Left ventricle myocardium inferior (tissue), 1 donor: ENCODE results near the gene AK4. TPM values are rescaled to one million over a fixed set of nuclear protein-coding genes. Genes with fewer than 3 reads are reported as not detected.

Source experiments
- DNase-seq: peaks from one replicate; pipeline ENCODE4 v3.0.0-alpha.2; 2020
- H3K27ac ChIP-seq: fragments of 200-600 bp; replicated peaks from 2 replicates; pipeline ENCODE4 v1.8.0; 2021
- H3K27me3 ChIP-seq: fragments of 200-600 bp; 2 replicates; pipeline ENCODE4 v1.8.0; 2021; ENCODE audit warnings: low read depth
- H3K36me3 ChIP-seq: fragments of 200-600 bp; 2 replicates; pipeline ENCODE4 v1.8.0; 2021
- H3K4me1 ChIP-seq: fragments of 200-600 bp; 2 replicates; pipeline ENCODE4 v1.8.0; 2021
- H3K4me3 ChIP-seq: fragments of 200-600 bp; 2 replicates; pipeline ENCODE4 v1.8.0; 2021; ENCODE audit warnings: mild to moderate bottlenecking, moderate library complexity
- H3K9me3 ChIP-seq: fragments of 200-600 bp; replicated peaks from 2 replicates; pipeline ENCODE4 v1.8.0; 2021
- CTCF ChIP-seq: fragments of 200-600 bp; IDR thresholded peaks from 2 replicates; pipeline ENCODE4 v1.8.0; 2021; ENCODE audit warnings: antibody characterized with exemption, mild to moderate bottlenecking, borderline replicate concordance
- intact Hi-C: fragments of 100-400 bp; cut with micrococcal nuclease; formaldehyde crosslinking; loops from one replicate; pipeline ENCODE4 v1.11.0; 2022
- total RNA-seq: library from RNA; stranded (reverse); fragmentation: NEBNext Ultra II Directional; extraction: Animal tissue kit (Norgen Biotek cat#: 25700); gene quantifications from one replicate; pipeline ENCODE4 v1.2.1, GENCODE V29; 2021
- donor health status: DM: no; HTN: yes; CAD: no; lungs with severe emphysema.

AK4 gene
- total RNA-seq, 1 donor from 2014 or later: 168 TPM

- intact Hi-C loops: no loop called here
Measured at GRCh38 chr1:65265651-65266351, 117.8 kb downstream of the AK4 start.

GRCh38 chr1:65266476-65266875 lies 118.5 kb downstream of the AK4 start:
- Histone ChIP-seq H3K4me1 (peaks cover 25% of the 10 kb centered on the region), H3K27ac (peak overlapping the region; percentile 83), H3K27me3 (peaks cover 16% of the 10 kb centered on the region), H3K4me3 (peak overlapping the region; percentile 79), H3K9me3 (no peaks in the 10 kb centered on the region), H3K36me3 (no peaks in the 10 kb centered on the region)
- DNase-seq: no peak
- intact Hi-C loops: no loop called here
- TF ChIP-seq CTCF: no peak

More at GRCh38 chr1:65265651-65266351, 117.8 kb downstream of the AK4 start:
- H3K36me3 ChIP-seq: no peaks in the 10 kb centered on the region
- peak overlapping the region; percentile 83 for H3K27ac ChIP-seq
- no peaks in the 10 kb centered on the region for H3K9me3 ChIP-seq
- H3K4me3 ChIP-seq: peak overlapping the region; percentile 79
- DNase-seq: peak; percentile 58
- peak; percentile 39 for TF ChIP-seq CTCF
- peaks cover 25% of the 10 kb centered on the region for H3K4me1 ChIP-seq
- peaks cover 16% of the 10 kb centered on the region for H3K27me3 ChIP-seq

- Histone ChIP-seq H3K27me3 (peaks cover 16% of the 10 kb centered on the region), H3K4me1 (peaks cover 25% of the 10 kb centered on the region), H3K9me3 (no peaks in the 10 kb centered on the region), H3K36me3 (no peaks in the 10 kb centered on the region), H3K27ac (no peak overlapping the region), H3K4me3 (no peak overlapping the region)
- no peak for TF ChIP-seq CTCF
- no peak for DNase-seq
- intact Hi-C loops: no loop called here
Measured at GRCh38 chr1:65267271-65267670, 119.3 kb downstream of the AK4 start.

- DNase-seq: no peak
- TF ChIP-seq CTCF: no peak
- Histone ChIP-seq H3K4me3 (no peak overlapping the region), H3K9me3 (no peaks in the 10 kb centered on the region), H3K27ac (no peak overlapping the region), H3K36me3 (no peaks in the 10 kb centered on the region), H3K4me1 (peaks cover 25% of the 10 kb centered on the region), H3K27me3 (peaks cover 16% of the 10 kb centered on the region)
- intact Hi-C loops: no loop called here
Measured at GRCh38 chr1:65267683-65268082, 119.7 kb downstream of the AK4 start.

GRCh38 chr1:65269612-65270011 lies 121.6 kb downstream of the AK4 start:
- DNase-seq: no peak
- Histone ChIP-seq H3K27ac (no peak overlapping the region), H3K4me1 (peaks cover 21% of the 10 kb centered on the region), H3K36me3 (no peaks in the 10 kb centered on the region), H3K4me3 (no peak overlapping the region), H3K27me3 (peaks cover 16% of the 10 kb centered on the region), H3K9me3 (no peaks in the 10 kb centered on the region)
- intact Hi-C loops: no loop called here
- no peak for TF ChIP-seq CTCF
